Liver (tissue), 9 donors: ENCODE data around the gene CACNA1H. TPM values are rescaled to one million over a fixed set of nuclear protein-coding genes. Genes with fewer than 3 reads are reported as not detected.

Experiments
- DNase-seq: peaks from one replicate; pipeline ENCODE4 v3.0.0-alpha.2; 2017; ENCODE audit warnings: low spot score
- H3K27ac ChIP-seq, 2 donors: one replicate each; pipeline ENCODE4 v1.7.0; 2013; ENCODE audit warnings: inconsistent platforms in 2 of 2, low read length in 2 of 2, control low read depth in 1 of 2, low read depth in 1 of 2, mild to moderate bottlenecking in 1 of 2
- H3K27me3 ChIP-seq, 4 donors: one replicate each; pipeline versions ENCODE4 v1.6.1 to v1.7.0; 2013; ENCODE audit warnings: low read length in 3 of 4, inconsistent platforms in 1 of 4, mild to moderate bottlenecking in 1 of 4, moderate library complexity in 1 of 4; ENCODE audit not compliant: control insufficient read depth in 4 of 4, insufficient read depth in 4 of 4
- H3K36me3 ChIP-seq, 4 donors: one replicate each; pipeline versions ENCODE4 v1.6.1 to v1.7.0; 2013; ENCODE audit warnings: low read length in 3 of 4, mild to moderate bottlenecking in 3 of 4, low read depth in 1 of 4, moderate library complexity in 1 of 4; ENCODE audit not compliant: control insufficient read depth in 4 of 4, insufficient read depth in 3 of 4
- H3K4me1 ChIP-seq, 4 donors: one replicate each; pipeline versions ENCODE4 v1.6.1 to v1.7.0; 2013; ENCODE audit warnings: low read length in 3 of 4, mild to moderate bottlenecking in 3 of 4, moderate library complexity in 1 of 4; ENCODE audit not compliant: control insufficient read depth in 4 of 4, insufficient read depth in 4 of 4
- H3K4me3 ChIP-seq, 3 donors: one replicate each; pipeline versions ENCODE4 v1.6.1 to v1.7.0; 2013; ENCODE audit warnings: low read length in 3 of 3, control low read depth in 1 of 3, low read depth in 1 of 3, mild to moderate bottlenecking in 1 of 3
- H3K9ac ChIP-seq, 2 donors: one replicate each; pipeline ENCODE4 v1.7.0; 2013; ENCODE audit warnings: low read length in 2 of 2, mild to moderate bottlenecking in 2 of 2, moderate library complexity in 2 of 2, control low read depth in 1 of 2, low read depth in 1 of 2
- H3K9me3 ChIP-seq, 4 donors: one replicate each; pipeline versions ENCODE4 v1.6.1 to v1.7.0; 2013; ENCODE audit warnings: low read length in 3 of 4; ENCODE audit not compliant: control insufficient read depth in 4 of 4
- ATF3 ChIP-seq: IDR thresholded peaks from 2 replicates; pipeline ENCODE4 v1.6.1; 2016; ENCODE audit warnings: antibody characterized with exemption
- CTCF ChIP-seq: fragments of 150-350 bp; IDR thresholded peaks from 2 replicates; pipeline ENCODE4 v1.5.1; 2017; ENCODE audit warnings: improper control_type of control experiment, low read depth, low read length; ENCODE audit not compliant: missing input control
- EGR1 ChIP-seq, 2 donors: IDR thresholded peaks; 2 replicates each; pipeline ENCODE4 v1.6.1; 2016 to 2018; ENCODE audit warnings: antibody characterized with exemption in 2 of 2, low read depth in 2 of 2
- FOXA1 ChIP-seq: IDR thresholded peaks from 2 replicates; pipeline ENCODE4 v1.6.1; 2016; ENCODE audit warnings: antibody characterized with exemption
- GABPA ChIP-seq, 2 donors: IDR thresholded peaks in 1 of 2; conservative IDR thresholded peaks in 1 of 2; 2 replicates each; pipeline ENCODE4 v1.6.1; 2016; ENCODE audit warnings: antibody characterized with exemption in 2 of 2, mild to moderate bottlenecking in 1 of 2, moderate library complexity in 1 of 2
- HNF4A ChIP-seq, 2 donors: conservative IDR thresholded peaks; 2 replicates each; pipeline ENCODE4 v1.6.1; 2016; ENCODE audit warnings: antibody characterized with exemption in 2 of 2, mild to moderate bottlenecking in 2 of 2
- JUND ChIP-seq, 2 donors: IDR thresholded peaks; 2 replicates each; pipeline ENCODE4 v1.6.1; 2016; ENCODE audit warnings: antibody characterized with exemption in 2 of 2
- NR2F2 ChIP-seq: IDR thresholded peaks from 2 replicates; pipeline ENCODE4 v1.6.1; 2016; ENCODE audit warnings: antibody characterized with exemption
- REST ChIP-seq: IDR thresholded peaks from 2 replicates; pipeline ENCODE4 v1.6.1; 2016; ENCODE audit warnings: antibody characterized with exemption, mild to moderate bottlenecking
- RXRA ChIP-seq, 2 donors: IDR thresholded peaks; 2 replicates each; pipeline ENCODE4 v1.6.1; 2017 to 2018; ENCODE audit warnings: antibody characterized with exemption in 2 of 2, mild to moderate bottlenecking in 1 of 2
- TAF1 ChIP-seq: conservative IDR thresholded peaks from 2 replicates; pipeline ENCODE4 v1.6.1; 2016; ENCODE audit warnings: antibody characterized with exemption, mild to moderate bottlenecking
- YY1 ChIP-seq: IDR thresholded peaks from 2 replicates; pipeline ENCODE4 v1.6.1; 2016; ENCODE audit warnings: antibody characterized with exemption, mild to moderate bottlenecking
- WGBS: extraction: QIAGEN DNeasy Blood & Tissue Kit; methylation state at CpG from one replicate; pipeline ENCODE4 v1.1.7; 2013; 5-methylcytosine and 5-hydroxymethylcytosine counted together
- polyA plus RNA-seq, 2 donors: library from polyadenylated mRNA; stranded (reverse) in 1 of 2; unstranded in 1 of 2; fragments of 200-250 nt in 1 of 2; fragments of >200 nt in 1 of 2; fragmentation: Nextera tagmentation in 1 of 2; extraction: Ambion mirVana in 1 of 2; gene quantifications; one replicate each; pipeline versions ENCODE4 v1.2.1 to v1.2.3, GENCODE V29; 2013 to 2015
- total RNA-seq, 2 donors: library from RNA; depleted of rRNA; stranded (reverse); fragments of >200 nt; gene quantifications; one replicate each; pipeline ENCODE4 v1.2.3, GENCODE V29; 2014
- donor health status: healthy.
- donor health status: healthy.
- donor health status: healthy.
- donor health status: healthy.
- donor health status: healthy.

CACNA1H gene
- total and polyA plus RNA-seq, 4 donors, result 0.21 to 8.5 (median 6.1) TPM

- no peak for TF ChIP-seq REST
Observed at GRCh38 chr16:1258906-1259759, 106.2 kb downstream of the CACNA1H start (continued).

GRCh38 chr16:1259760-1260068, 106.8 kb downstream of the CACNA1H start:
- WGBS, result 28% methylated on average over 11 of the region's 11 CpGs
- H3K27me3 ChIP-seq, result peaks cover 0 to 9% (median 1%) of the 10 kb centered on the region in 4 donors
- no peak for DNase-seq
- no peak overlapping the region for H3K4me3 ChIP-seq
- H3K4me1 ChIP-seq, result no peaks in the 10 kb centered on the region
- H3K36me3 ChIP-seq, result no peaks in the 10 kb centered on the region
- no peak overlapping the region for H3K9ac ChIP-seq
- no peak overlapping the region for H3K27ac ChIP-seq
- H3K9me3 ChIP-seq, result no peaks in the 10 kb centered on the region
- TF ChIP-seq TAF1 (no peak), FOXA1 (no peak), CTCF (no peak), EGR1 (IDR thresholded peaks at IDR 0.05; ENCODE audit: low read depth in 2 of 2) (no peak), NR2F2 (no peak)

- Histone ChIP-seq H3K27ac (no peak overlapping the region), H3K36me3 (no peaks in the 10 kb centered on the region), H3K9ac (no peak overlapping the region), H3K9me3 (no peaks in the 10 kb centered on the region), H3K4me1 (no peaks in the 10 kb centered on the region), H3K4me3 (no peak overlapping the region), H3K27me3 (peaks cover 0 to 9% (median 1%) of the 10 kb centered on the region in 4 donors)
- DNase-seq, result no peak
- TF ChIP-seq ATF3 (no peak), NR2F2 (no peak), EGR1 (IDR thresholded peaks at IDR 0.05; ENCODE audit: low read depth in 2 of 2) (no peak), FOXA1 (no peak), RXRA (IDR thresholded peaks at IDR 0.05) (no peak), GABPA (IDR thresholded peaks at IDR 0.05 in 1 of 2, conservative IDR thresholded peaks at IDR 0.05 in 1 of 2) (no peak), HNF4A (conservative IDR thresholded peaks at IDR 0.05) (no peak), JUND (IDR thresholded peaks at IDR 0.05) (no peak), YY1 (no peak)
- 70% methylated on average over 36 of the region's 36 CpGs for WGBS
Observed at GRCh38 chr16:1260101-1260680, 107.3 kb downstream of the CACNA1H start.
